ENCODE results near the gene S100A6. TPM values are rescaled to one million over a fixed set of nuclear protein-coding genes. Genes with fewer than 3 reads are reported as not detected.

S100A6 gene
- total RNA-seq, 1 donor from 2014 or later: 14.8 TPM

- no peak for DNase-seq (ENCODE audit: low spot score, unreplicated experiment)
- Mint-ChIP-seq H3K4me3 (ENCODE audit: low read depth) (no peak overlapping the region), H3K27ac (no peak overlapping the region), H3K27me3 (no peaks in the 10 kb centered on the region), H3K9me3 (ENCODE audit: low read depth) (no peaks in the 10 kb centered on the region), H3K36me3 (ENCODE audit: insufficient read depth) (no peaks in the 10 kb centered on the region), H3K4me1 (ENCODE audit: low read depth) (no peaks in the 10 kb centered on the region)
- TF ChIP-seq CTCF (IDR thresholded peaks at IDR 0.05; ENCODE audit: unreplicated experiment): no peak
These were observed 20.6 kb upstream of the S100A6 start for GRCh38 chr1:153556348-153556747.

- H3K9me3 Mint-ChIP-seq (ENCODE audit: low read depth): no peaks in the 10 kb centered on the region
- H3K27ac Mint-ChIP-seq: no peak overlapping the region
- TF ChIP-seq CTCF (IDR thresholded peaks at IDR 0.05; ENCODE audit: unreplicated experiment): no peak
- H3K4me1 Mint-ChIP-seq (ENCODE audit: low read depth): peaks cover 7% of the 10 kb centered on the region
- no peak for DNase-seq (ENCODE audit: low spot score, unreplicated experiment)
- H3K36me3 Mint-ChIP-seq (ENCODE audit: insufficient read depth): no peaks in the 10 kb centered on the region
- H3K4me3 Mint-ChIP-seq (ENCODE audit: low read depth): no peak overlapping the region
- H3K27me3 Mint-ChIP-seq: peaks cover 11% of the 10 kb centered on the region
These were observed 18.2 kb upstream of the S100A6 start for GRCh38 chr1:153553830-153554541.

GRCh38 chr1:153553096-153553495, 17.3 kb upstream of the S100A6 start:
- Mint-ChIP-seq H3K36me3 (ENCODE audit: insufficient read depth) (no peaks in the 10 kb centered on the region), H3K27me3 (peaks cover 11% of the 10 kb centered on the region), H3K4me1 (ENCODE audit: low read depth) (peaks cover 7% of the 10 kb centered on the region), H3K4me3 (ENCODE audit: low read depth) (no peak overlapping the region), H3K9me3 (ENCODE audit: low read depth) (no peaks in the 10 kb centered on the region), H3K27ac (no peak overlapping the region)
- no peak for DNase-seq (ENCODE audit: low spot score, unreplicated experiment)
- no peak for TF ChIP-seq CTCF (IDR thresholded peaks at IDR 0.05; ENCODE audit: unreplicated experiment)

- DNase-seq (ENCODE audit: low spot score, unreplicated experiment): no peak
- H3K27me3 Mint-ChIP-seq: peaks cover 11% of the 10 kb centered on the region
- no peak for TF ChIP-seq CTCF (IDR thresholded peaks at IDR 0.05; ENCODE audit: unreplicated experiment)
- H3K9me3 Mint-ChIP-seq (ENCODE audit: low read depth): no peaks in the 10 kb centered on the region
- peaks cover 7% of the 10 kb centered on the region for H3K4me1 Mint-ChIP-seq (ENCODE audit: low read depth)
- no peak overlapping the region for H3K27ac Mint-ChIP-seq
- H3K4me3 Mint-ChIP-seq (ENCODE audit: low read depth): no peak overlapping the region
- no peaks in the 10 kb centered on the region for H3K36me3 Mint-ChIP-seq (ENCODE audit: insufficient read depth)
These were observed 16.5 kb upstream of the S100A6 start for GRCh38 chr1:153552335-153552734.

GRCh38 chr1:153550827-153551500, 15.2 kb upstream of the S100A6 start:
- Mint-ChIP-seq H3K27ac (peak overlapping the region; percentile 58), H3K9me3 (ENCODE audit: low read depth) (no peaks in the 10 kb centered on the region), H3K4me3 (ENCODE audit: low read depth) (no peak overlapping the region), H3K27me3 (peaks cover 11% of the 10 kb centered on the region), H3K4me1 (ENCODE audit: low read depth) (peaks cover 9% of the 10 kb centered on the region), H3K36me3 (ENCODE audit: insufficient read depth) (no peaks in the 10 kb centered on the region)
- TF ChIP-seq CTCF (IDR thresholded peaks at IDR 0.05; ENCODE audit: unreplicated experiment): no peak
- DNase-seq (ENCODE audit: low spot score, unreplicated experiment): no peak
